Activated CD4-positive, alpha-beta T cell treated with anti-CD3 and anti-CD28 coated beads, Interleukin-2, Interleukin-4, amounts not matched to agents 100 ng/mL and 50 ng/mL, durations not matched to agents 16 hours and 8 hours (primary cell): ENCODE data around the gene EFNA2.

Experiments used
- DNase-seq: peaks from one replicate; pipeline ENCODE4 v3.0.0-alpha.2; 2020; ENCODE audit warnings: low spot score

Gene EFNA2

DNA sequence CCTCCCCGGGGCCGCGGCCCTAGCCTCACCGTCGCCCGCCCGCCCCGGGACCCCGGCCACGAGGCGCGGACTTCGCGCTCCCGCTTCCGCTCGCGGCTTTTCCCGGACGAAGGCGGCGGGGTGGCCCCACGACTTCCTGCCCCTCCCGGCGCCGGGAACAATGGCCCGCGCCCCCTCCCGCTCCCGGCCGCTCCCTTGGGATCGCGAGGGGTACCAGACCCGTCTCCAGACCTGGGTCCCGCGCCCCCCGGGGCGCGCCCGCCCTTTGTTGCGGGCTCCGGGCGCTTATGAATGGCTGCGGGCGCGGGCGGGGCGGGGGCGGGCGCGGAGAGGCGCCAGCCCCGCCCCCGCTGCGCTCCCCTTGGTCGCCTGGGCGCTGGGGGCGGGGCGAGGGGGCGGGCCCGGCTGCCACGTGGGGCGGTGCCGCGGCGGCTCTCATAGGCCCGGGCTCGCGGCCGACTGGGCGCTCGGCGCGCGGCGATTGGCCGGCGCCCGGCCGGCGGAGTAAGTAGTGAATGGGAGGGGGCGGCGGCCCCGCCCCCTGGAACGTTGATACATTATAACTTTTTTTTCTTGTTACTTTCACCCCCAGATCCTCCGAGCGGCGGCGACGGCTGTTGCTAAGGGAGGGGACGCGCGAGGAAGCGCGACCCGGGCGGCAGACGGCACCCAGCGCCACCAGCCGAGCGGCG, 36.2 kb upstream of the EFNA2 start:
- peak; percentile 92 for DNase-seq

DNA sequence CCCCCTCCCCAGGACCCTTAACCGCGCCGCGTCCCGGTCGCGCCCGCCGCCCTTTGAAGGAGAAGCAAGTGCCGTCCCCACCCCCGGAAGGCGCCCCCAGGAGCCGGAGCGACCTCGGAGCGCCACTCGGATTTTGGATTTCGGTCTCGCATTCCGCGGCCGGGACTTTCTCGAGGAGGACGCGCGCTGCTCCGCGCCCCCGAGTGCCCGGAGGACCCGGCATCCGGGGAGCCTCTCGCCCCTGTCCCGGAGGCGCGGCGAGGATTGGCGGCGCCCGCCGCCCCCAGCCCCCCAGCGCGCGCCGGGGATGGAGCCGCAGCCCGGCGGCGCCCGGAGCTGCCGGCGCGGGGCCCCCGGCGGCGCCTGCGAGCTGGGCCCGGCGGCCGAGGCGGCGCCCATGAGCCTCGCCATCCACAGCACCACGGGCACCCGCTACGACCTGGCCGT, 35.7 kb upstream of the EFNA2 start:
- no peak for DNase-seq

DNA sequence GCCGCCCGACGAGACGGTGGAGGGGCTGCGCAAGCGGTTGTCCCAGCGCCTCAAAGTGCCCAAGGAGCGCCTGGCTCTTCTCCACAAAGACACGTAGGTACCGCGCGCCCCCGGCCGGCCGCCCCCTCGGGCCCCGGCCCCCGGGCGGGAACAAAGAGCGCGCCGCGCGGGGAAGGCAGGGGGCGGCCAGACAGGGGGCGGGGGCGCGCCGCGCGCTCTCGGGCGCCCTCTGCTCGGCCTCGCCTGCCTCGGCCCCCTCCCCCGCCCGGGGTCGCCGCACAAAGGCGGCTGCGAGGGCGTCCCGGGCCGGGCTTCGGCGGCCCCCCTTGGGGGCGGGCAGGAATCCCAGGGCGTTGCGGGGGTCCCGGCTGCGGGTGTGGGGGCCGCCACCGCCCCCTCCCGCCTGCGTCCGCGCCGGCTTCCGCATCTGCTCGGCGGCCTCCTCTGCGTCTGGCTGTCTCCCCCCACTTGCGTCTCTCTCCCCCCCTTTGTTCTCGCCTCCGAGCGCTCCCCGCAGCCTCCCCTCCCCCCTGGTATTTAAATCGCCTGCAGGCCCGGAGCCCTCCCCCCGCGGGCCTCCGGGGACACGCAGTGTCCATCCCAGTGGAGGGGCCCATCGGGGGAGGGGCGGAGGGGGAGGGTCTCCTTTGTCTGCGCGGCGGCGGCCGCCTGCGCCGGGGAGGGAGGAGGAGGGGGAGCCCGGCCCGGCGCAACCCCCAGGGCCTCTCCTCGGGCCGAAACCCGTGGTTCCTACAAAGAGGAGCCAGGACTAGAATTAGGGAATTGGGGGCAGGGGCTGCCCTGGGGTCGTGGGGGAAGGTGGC, 35.0 kb upstream of the EFNA2 start:
- DNase-seq: no peak

DNA sequence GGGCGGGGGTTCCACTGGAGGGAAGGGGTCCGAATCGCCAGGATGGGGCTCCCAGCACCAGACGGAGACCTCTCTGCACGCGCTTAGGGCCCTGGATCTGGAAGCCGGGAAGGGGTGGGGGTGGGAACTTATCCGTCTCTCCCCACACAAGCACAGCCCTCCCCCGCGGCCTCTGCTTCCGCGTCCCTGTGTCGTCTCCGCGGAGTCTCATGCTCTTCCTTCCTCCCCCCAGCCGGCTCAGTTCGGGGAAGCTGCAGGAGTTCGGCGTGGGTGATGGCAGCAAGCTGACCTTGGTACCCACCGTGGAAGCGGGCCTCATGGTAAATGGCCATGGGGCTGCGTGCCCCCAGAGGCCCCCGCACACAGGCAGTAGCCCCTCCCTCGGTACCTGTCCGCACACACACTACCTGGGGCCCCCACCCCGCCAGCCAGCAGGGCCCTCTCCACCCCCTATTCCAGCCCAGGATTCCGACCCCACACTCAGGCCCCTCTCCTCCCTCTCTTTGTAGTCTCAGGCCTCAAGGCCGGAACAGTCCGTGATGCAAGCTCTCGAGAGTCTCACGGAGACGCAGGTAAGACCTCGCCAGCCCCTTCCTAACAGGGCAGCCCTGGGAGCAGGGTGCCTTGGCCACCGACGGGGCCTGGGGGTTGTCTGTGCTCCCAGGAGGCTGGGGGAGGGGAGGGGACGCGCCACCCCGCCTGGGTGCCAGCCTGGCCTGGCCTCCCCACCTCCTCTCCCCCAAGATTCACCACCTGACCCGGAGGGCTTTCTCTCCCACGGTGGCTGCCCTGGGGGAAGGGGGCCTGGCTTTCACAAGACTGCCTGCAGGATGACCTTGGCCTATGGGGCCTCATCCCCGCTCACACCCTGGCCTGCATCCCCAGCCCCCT, 34.1 kb upstream of the EFNA2 start:
- no peak for DNase-seq

DNA sequence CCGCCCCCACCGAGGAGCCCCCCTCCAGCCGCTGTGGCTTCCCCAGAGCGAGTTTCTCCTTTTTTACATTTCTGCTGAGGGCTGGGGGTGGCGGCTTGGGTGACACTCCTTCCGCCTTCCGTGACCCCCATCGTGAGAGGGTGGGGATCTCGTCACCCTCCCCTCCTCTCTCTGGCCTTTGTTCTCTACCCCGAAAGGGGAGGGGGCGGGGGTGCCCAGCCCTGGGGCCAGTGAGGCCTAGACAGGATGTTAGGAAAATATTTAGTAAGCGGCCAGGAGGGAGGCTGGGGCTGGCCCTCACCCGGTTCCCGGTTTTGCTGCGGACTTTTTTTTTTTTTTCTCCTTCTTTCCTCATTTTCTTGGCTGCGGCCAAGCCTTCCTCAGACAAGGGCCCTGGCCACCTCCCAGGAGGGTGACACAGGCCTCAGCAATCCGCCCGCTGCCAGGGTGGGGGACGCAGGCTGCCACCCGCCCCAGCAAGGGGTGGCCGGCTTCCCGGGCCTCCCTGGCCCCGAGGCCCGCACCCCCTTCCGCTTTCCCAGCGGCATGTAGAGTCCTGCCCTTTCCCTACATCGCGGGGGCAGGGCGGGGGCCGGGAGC, 33.4 kb upstream of the EFNA2 start:
- DNase-seq: no peak

DNA sequence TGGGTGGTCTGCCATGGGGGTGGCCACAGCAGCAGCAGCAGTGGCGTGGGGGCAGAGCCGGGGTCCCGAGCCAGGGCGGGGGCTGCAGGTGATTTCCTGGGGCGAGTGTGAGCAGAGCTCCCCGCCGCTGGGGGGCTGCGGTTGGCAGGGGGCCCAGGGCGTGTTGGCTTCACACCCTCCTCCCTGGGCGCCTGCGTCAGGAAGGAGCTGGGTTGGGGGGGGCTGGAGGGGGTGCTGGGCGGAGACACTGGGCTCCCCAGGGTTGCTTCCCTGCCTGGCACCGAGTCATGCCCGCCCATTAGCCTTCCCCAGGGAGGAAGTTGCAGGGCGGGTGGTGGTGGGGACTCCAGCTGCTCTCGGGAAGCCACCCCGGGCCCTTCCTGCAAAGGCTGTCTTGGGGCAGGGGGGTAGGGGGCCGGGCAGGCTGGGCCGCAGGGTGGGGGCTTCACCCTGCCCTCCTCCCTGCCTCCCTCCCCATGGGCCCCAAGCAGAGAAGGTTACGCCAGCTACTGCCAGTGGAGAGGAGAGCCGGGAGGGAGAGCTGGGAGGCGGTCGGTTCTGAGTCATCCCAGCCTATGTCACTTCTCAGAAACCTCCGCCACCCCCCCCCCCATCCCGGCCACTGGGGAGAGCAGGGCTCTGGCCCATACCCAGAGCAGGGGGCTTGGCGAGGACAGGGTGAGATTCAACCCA, 32.7 kb upstream of the EFNA2 start:
- peak; percentile 84 for DNase-seq

DNA sequence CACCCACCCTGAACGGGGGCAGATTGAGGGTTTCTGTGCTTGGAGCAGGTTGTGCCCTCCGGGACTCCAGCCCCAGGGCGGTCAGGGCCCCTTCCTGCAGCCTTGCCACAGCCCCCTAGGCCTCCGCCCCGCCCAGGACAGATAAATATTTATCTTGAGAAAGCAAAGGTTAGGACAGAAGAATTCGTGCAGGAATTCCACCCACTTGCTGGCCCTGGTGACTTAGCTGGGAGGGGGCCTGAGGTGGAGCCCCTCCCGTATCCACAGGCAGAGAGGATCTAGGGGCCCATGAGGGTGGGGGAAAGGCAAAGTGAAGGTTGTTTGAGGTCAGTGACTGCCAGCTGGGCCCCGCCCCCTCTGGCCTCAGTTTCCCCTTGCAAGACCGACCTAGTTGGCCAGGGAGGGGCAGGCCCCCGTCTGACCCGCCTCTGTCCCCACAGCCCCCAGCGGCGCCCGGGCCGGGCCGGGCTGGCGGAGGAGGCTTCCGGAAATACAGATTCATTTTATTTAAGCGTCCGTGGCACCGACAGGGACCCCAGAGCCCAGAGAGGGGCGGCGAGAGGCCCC, 32.1 kb upstream of the EFNA2 start:
- DNase-seq: no peak

DNA sequence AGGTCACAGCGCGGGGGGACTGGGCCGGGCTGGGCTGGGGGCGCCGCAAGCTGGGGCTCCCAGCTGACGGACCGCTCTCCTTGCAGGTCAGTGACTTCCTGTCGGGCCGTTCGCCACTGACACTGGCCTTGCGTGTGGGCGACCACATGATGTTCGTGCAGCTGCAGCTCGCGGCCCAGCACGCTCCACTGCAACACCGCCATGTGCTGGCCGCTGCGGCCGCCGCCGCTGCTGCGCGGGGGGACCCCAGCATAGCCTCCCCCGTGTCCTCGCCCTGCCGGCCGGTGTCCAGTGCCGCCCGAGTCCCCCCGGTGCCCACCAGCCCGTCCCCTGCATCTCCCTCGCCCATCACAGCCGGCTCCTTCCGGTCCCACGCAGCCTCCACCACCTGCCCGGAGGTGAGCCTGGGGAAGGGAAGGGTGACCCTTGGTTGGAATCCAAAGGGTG, 31.6 kb upstream of the EFNA2 start:
- no peak for DNase-seq

DNA sequence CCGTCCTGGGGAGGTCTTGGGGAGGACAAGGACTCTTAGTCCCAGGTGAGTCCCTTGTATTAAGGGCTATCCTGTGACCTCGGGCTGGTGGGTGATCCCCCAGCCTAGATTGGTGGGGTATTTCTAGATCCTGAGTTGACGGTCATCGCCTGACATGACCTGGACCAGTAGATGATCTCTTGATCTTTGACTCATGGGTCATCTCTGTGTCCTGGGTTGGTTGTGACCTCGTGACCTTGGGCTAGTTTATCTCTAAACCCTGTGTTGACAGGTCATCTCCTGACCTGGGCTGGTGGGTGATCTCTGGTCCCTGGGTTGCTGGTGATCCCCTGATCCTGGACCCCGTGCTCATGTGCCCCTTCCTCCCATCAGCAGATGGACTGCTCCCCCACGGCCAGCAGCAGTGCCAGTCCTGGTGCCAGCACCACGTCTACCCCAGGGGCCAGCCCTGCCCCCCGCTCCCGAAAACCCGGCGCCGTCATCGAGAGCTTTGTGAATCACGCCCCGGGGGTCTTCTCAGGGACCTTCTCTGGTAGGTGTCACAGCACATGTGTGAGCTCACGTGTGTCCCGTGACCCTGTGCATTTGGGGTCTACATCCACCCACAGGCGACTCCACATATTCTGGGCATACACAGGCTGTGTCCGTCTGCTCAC, 31.0 kb upstream of the EFNA2 start:
- DNase-seq: no peak

DNA sequence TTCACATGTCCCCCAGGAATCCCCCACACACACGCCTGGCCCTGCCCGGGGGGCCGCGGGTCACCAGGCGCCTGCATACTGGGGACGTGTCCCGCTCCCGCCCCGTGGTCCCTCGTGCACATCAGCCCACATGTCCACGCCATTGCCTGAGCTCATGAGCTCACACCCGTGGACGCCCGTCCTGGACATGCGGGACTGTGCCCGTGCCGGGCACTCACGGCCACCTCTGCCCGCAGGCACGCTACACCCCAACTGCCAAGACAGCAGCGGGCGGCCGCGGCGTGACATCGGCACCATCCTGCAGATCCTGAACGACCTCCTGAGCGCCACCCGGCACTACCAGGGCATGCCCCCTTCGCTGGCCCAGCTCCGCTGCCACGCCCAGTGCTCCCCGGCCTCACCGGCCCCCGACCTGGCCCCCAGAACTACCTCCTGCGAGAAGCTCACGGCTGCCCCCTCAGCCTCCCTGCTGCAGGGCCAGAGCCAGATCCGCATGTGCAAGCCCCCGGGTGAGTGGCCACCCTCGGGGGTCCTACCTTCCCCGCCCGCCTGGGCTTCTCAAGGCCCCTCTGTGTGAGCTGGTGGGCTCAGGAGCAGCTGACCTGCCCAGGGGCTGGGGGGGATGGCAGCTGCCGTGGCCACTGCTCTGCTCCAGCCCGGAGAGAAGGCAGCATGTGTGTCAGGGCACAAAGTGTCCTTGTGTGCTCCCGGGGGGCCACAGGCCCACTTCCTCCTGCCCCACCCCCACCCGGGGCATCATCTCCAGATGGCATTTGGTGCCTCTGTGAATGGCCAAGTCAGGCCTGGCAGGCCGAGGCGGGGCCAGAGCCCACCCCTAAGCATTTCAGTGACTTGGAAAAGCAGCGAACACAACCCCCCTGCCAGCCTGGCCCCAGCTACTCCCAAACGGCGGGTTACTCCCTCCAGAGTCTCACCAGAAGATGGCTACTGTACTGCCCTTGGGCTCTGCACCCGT, 30.2 kb upstream of the EFNA2 start:
- no peak for DNase-seq

DNA sequence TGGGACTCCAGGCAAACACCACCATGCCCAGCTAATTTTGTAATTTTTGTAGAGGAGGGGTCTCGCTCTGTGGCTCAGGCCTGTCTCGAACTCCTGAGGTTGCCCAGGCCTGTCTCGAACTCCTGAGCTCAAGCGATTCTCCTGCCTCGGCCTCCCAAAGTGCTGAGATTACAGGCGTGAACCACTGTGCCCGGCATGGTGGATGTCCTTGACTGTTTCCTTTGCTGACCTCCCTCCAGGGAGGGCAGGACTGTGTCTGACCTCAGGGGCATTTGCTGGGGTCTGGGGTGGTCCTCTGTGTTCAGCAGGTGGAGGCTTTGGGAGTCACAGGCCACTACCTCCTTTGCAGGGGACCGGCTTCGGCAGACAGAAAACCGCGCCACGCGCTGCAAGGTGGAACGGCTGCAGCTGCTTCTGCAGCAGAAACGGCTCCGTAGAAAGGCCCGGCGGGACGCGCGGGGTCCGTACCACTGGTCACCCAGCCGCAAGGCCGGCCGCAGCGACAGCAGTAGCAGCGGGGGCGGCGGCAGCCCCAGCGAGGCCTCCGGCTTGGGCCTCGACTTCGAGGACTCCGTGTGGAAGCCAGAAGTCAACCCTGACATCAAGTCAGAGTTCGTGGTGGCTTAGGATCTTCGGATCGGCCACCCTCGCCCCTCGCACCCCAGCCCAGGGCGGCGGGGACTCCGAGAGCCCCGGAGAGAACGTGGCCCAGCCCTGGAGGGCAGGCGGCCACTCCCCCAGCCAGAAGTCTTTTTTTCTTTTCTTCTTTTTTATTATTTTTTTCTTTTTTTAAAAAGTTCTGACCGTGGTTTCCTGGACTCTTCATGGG, 28.8 kb upstream of the EFNA2 start:
- no peak for DNase-seq

DNA sequence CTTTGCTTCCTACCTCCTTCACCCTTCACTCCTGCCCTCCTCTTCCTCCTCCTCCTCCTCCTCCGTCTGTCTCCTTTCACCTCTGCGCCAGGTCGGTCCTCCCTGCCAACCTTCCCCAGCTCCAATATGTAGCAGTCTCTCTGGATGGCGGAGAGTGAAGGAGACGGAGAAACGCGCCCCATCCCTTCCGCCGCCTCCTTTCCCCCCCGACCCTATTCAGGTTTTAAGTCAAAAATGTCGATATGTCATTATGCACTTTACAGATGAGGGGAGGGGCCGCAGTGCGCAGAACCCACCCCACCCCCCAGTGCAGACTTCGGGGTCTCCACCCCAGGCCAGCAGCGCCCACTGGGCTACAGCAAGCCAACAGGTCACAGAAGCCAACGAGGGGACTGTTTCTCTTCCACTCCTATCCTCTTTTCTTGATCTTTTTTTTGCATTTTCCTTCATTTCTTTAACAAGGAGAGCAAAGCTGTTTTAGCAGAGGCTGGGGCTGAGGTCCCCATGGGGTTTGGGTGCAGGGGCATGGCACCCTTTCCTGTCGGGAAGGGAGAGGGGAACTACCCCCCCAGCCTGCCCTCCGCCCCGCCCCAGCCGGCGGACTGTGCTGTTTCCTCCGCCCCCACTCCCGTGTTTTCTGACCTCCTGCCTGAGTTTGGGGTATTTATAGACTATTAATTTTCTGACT, 28.1 kb upstream of the EFNA2 start:
- DNase-seq: no peak

DNA sequence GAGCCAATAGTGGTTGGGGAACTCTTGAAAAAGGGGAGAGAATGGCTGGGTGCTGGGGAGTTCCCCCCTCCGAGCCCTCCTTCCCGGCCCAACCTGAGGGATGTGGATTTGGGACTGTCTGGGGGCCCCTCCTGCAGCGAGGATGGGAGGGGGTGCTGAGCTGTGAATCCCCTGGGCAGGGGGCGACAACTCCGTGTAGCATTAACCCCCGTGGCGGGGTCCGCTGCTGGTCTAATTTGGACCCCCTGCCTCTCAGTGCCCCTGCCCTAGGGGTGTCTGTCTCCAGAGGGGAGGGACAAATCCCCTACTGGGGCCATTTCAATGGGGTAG, 27.5 kb upstream of the EFNA2 start:
- DNase-seq: no peak

DNA sequence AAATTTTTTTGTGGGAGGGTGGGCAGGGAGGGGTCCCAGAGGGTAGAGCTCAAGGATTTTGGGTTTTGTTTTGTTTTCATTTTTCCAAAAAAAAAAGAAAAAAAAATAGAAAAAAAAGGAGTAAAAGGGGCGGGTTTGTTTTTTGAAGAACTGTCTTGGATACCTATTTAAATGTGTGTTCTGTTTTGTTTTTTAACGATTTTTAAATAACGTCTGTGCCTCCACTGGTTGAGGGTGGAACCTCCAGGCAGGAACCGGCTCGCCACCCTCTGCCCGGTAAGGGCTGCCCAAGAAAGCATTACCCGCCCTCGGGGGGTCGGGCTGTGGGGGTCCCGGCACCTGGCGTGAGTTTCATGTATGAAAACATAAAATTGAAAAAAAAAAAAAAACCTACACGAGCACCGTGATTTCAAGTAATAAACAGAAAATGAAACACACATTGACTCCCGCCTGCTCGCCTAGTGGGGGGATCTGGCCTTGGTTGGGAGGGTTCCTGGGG, 26.9 kb upstream of the EFNA2 start:
- no peak for DNase-seq

DNA sequence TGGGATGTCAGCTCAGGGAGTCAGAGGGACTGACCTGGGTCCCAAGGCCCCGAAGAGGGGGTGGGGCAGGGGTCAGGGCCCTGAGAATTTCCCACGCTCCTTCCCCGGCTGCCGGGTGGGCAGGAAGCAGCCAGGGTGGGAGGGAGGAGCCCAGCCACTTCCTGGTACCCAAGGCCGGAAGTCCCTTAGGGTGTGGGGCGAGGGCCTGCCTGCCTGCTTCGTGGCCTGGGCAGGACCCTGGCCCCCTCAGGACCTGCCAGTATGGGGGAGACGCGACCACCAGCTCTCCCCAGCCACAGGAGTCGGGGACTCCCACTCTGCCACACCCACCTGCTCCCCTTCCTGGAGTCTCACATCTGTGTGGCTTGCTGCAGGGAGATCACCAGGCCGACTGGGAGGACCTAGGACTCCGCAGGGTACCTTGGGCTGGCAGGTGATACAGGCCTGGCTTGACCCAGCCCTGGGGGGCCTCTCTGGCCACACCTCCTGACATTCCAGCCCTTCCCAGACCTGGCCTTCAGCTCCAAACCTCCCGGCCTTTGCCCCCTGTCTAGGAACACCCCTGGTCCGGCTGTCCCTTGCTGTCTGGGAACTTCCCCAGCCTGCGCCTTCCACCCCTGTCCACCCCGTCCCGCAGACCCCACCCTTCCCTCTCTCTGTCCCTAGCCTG, 26.3 kb upstream of the EFNA2 start:
- peak; percentile 77 for DNase-seq

DNA sequence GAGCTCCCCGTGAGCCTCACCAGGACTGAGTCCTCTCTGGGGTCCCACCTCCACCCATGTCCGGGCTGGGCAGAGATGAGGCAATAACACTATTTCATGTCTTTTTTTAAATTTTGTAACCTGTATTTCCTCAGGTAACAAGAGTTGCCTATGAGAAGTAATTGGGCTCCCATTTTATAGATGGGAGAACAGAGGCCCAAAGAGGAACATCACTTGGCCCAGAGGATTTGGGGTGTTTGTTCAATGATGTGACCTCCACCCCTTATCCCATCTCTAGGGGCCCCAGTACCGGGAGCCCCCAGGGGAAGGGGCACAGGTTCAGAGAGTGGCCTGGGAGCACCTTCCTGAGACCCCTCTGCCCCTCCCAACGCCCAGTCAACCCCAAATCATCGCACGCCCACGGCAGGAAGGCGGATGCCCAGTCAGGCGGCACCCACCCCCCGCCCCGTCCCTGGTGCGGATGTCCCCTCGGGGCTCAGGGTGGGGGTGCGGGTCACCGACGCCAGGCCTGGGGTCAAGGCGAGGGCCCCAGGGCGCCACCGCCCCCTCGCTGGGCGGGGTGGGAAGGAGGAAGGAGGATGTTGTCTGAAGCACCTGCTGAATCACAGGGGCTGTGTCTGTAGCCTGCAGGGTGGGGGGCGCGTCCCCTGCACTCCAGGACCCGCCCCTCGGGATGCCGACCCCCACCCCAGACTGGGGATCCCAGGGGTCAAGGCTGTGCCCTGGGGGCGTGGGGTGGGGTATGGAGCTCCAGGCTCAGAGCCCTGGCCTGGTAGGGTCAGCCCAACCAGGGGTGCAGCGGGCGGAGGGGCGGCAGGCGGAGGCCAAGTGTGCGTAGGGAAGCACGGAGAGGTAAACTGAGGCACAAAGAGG, 25.6 kb upstream of the EFNA2 start:
- DNase-seq: no peak
